Measurements from ENCODE around the gene CEP70.

The CEP70 gene

GRCh38 chr3:138594150-138594934 lies at the start of gene CEP70:
Gene CEP70 (minus strand): TSS chr3:138594260. CDS start chr3:138572927, 21,333 bp downstream.
- Histone ChIP-seq H3K4me1 (ENCODE audit: control insufficient read depth, low read depth, low read length) (peaks cover 10% of the 10 kb centered on the region), H3K4me3 (ENCODE audit: low read length) (peak within 1 kb of the TSS; percentile 85), H3K27me3 (ENCODE audit: control insufficient read depth, insufficient read depth, low read length) (no peaks in the 10 kb centered on the region), H3K36me3 (ENCODE audit: control insufficient read depth, low read depth, low read length) (no peaks in the 10 kb centered on the region), H3K27ac (ENCODE audit: low read length) (no peak within 1 kb of the TSS), H3K9me3 (ENCODE audit: control insufficient read depth, low read depth, low read length) (no peaks in the 10 kb centered on the region), H3K9ac (ENCODE audit: low read length) (peak within 1 kb of the TSS; percentile 73)

GRCh38 chr3:138642927-138643253 lies 48.8 kb upstream of the CEP70 start:
- Histone ChIP-seq H3K4me1 (ENCODE audit: control insufficient read depth, low read depth, low read length) (no peaks in the 10 kb centered on the region), H3K27me3 (ENCODE audit: control insufficient read depth, insufficient read depth, low read length) (no peaks in the 10 kb centered on the region), H3K27ac (ENCODE audit: low read length) (no peak overlapping the region), H3K9me3 (ENCODE audit: control insufficient read depth, low read depth, low read length) (peaks cover 32% of the 10 kb centered on the region), H3K36me3 (ENCODE audit: control insufficient read depth, low read depth, low read length) (no peaks in the 10 kb centered on the region), H3K4me3 (ENCODE audit: low read length) (no peak overlapping the region), H3K9ac (ENCODE audit: low read length) (no peak overlapping the region)

- Histone ChIP-seq H3K9ac (ENCODE audit: low read length) (no peak overlapping the region), H3K27ac (ENCODE audit: low read length) (no peak overlapping the region), H3K4me1 (ENCODE audit: control insufficient read depth, low read depth, low read length) (no peaks in the 10 kb centered on the region), H3K9me3 (ENCODE audit: control insufficient read depth, low read depth, low read length) (peaks cover 32% of the 10 kb centered on the region), H3K4me3 (ENCODE audit: low read length) (no peak overlapping the region), H3K27me3 (ENCODE audit: control insufficient read depth, insufficient read depth, low read length) (no peaks in the 10 kb centered on the region), H3K36me3 (ENCODE audit: control insufficient read depth, low read depth, low read length) (no peaks in the 10 kb centered on the region)
These were observed 48.3 kb upstream of the CEP70 start for GRCh38 chr3:138642226-138642926.

GRCh38 chr3:138640537-138640936 lies 46.5 kb upstream of the CEP70 start:
- H3K36me3 ChIP-seq (ENCODE audit: control insufficient read depth, low read depth, low read length), result no peaks in the 10 kb centered on the region
- no peaks in the 10 kb centered on the region for H3K27me3 ChIP-seq (ENCODE audit: control insufficient read depth, insufficient read depth, low read length)
- no peak overlapping the region for H3K4me3 ChIP-seq (ENCODE audit: low read length)
- H3K9ac ChIP-seq (ENCODE audit: low read length), result no peak overlapping the region
- H3K27ac ChIP-seq (ENCODE audit: low read length), result no peak overlapping the region
- peaks cover 19% of the 10 kb centered on the region for H3K9me3 ChIP-seq (ENCODE audit: control insufficient read depth, low read depth, low read length)
- H3K4me1 ChIP-seq (ENCODE audit: control insufficient read depth, low read depth, low read length), result no peaks in the 10 kb centered on the region

GRCh38 chr3:138638641-138639040 lies 44.6 kb upstream of the CEP70 start:
- Histone ChIP-seq H3K9ac (ENCODE audit: low read length) (no peak overlapping the region), H3K9me3 (ENCODE audit: control insufficient read depth, low read depth, low read length) (peaks cover 11% of the 10 kb centered on the region), H3K27ac (ENCODE audit: low read length) (no peak overlapping the region), H3K4me1 (ENCODE audit: control insufficient read depth, low read depth, low read length) (no peaks in the 10 kb centered on the region), H3K36me3 (ENCODE audit: control insufficient read depth, low read depth, low read length) (no peaks in the 10 kb centered on the region), H3K27me3 (ENCODE audit: control insufficient read depth, insufficient read depth, low read length) (no peaks in the 10 kb centered on the region), H3K4me3 (ENCODE audit: low read length) (no peak overlapping the region)

- H3K4me3 ChIP-seq (ENCODE audit: low read length), result no peak overlapping the region
- no peaks in the 10 kb centered on the region for H3K36me3 ChIP-seq (ENCODE audit: control insufficient read depth, low read depth, low read length)
- H3K9ac ChIP-seq (ENCODE audit: low read length), result no peak overlapping the region
- H3K27me3 ChIP-seq (ENCODE audit: control insufficient read depth, insufficient read depth, low read length), result no peaks in the 10 kb centered on the region
- H3K27ac ChIP-seq (ENCODE audit: low read length), result no peak overlapping the region
- H3K4me1 ChIP-seq (ENCODE audit: control insufficient read depth, low read depth, low read length), result no peaks in the 10 kb centered on the region
- no peaks in the 10 kb centered on the region for H3K9me3 ChIP-seq (ENCODE audit: control insufficient read depth, low read depth, low read length)
These were observed 35.5 kb upstream of the CEP70 start for GRCh38 chr3:138629526-138629925.

GRCh38 chr3:138625707-138626365 lies 31.8 kb upstream of the CEP70 start:
- no peak overlapping the region for H3K9ac ChIP-seq (ENCODE audit: low read length)
- H3K27ac ChIP-seq (ENCODE audit: low read length), result no peak overlapping the region
- no peaks in the 10 kb centered on the region for H3K27me3 ChIP-seq (ENCODE audit: control insufficient read depth, insufficient read depth, low read length)
- H3K36me3 ChIP-seq (ENCODE audit: control insufficient read depth, low read depth, low read length), result no peaks in the 10 kb centered on the region
- H3K4me1 ChIP-seq (ENCODE audit: control insufficient read depth, low read depth, low read length), result no peaks in the 10 kb centered on the region
- H3K9me3 ChIP-seq (ENCODE audit: control insufficient read depth, low read depth, low read length), result no peaks in the 10 kb centered on the region
- H3K4me3 ChIP-seq (ENCODE audit: low read length), result no peak overlapping the region

- Histone ChIP-seq H3K36me3 (ENCODE audit: control insufficient read depth, low read depth, low read length) (no peaks in the 10 kb centered on the region), H3K9ac (ENCODE audit: low read length) (no peak overlapping the region), H3K4me1 (ENCODE audit: control insufficient read depth, low read depth, low read length) (no peaks in the 10 kb centered on the region), H3K9me3 (ENCODE audit: control insufficient read depth, low read depth, low read length) (no peaks in the 10 kb centered on the region), H3K27ac (ENCODE audit: low read length) (no peak overlapping the region), H3K4me3 (ENCODE audit: low read length) (no peak overlapping the region), H3K27me3 (ENCODE audit: control insufficient read depth, insufficient read depth, low read length) (no peaks in the 10 kb centered on the region)
These were observed 30.5 kb upstream of the CEP70 start for GRCh38 chr3:138624518-138624917.

- Histone ChIP-seq H3K9me3 (ENCODE audit: control insufficient read depth, low read depth, low read length) (no peaks in the 10 kb centered on the region), H3K27me3 (ENCODE audit: control insufficient read depth, insufficient read depth, low read length) (no peaks in the 10 kb centered on the region), H3K9ac (ENCODE audit: low read length) (no peak overlapping the region), H3K36me3 (ENCODE audit: control insufficient read depth, low read depth, low read length) (no peaks in the 10 kb centered on the region), H3K27ac (ENCODE audit: low read length) (no peak overlapping the region), H3K4me1 (ENCODE audit: control insufficient read depth, low read depth, low read length) (no peaks in the 10 kb centered on the region), H3K4me3 (ENCODE audit: low read length) (no peak overlapping the region)
These were observed 26.4 kb upstream of the CEP70 start for GRCh38 chr3:138620431-138620830.

- H3K9me3 ChIP-seq (ENCODE audit: control insufficient read depth, low read depth, low read length), result no peaks in the 10 kb centered on the region
- H3K4me1 ChIP-seq (ENCODE audit: control insufficient read depth, low read depth, low read length), result peaks cover 3% of the 10 kb centered on the region
- H3K9ac ChIP-seq (ENCODE audit: low read length), result no peak overlapping the region
- H3K27me3 ChIP-seq (ENCODE audit: control insufficient read depth, insufficient read depth, low read length), result no peaks in the 10 kb centered on the region
- no peaks in the 10 kb centered on the region for H3K36me3 ChIP-seq (ENCODE audit: control insufficient read depth, low read depth, low read length)
- no peak overlapping the region for H3K27ac ChIP-seq (ENCODE audit: low read length)
- no peak overlapping the region for H3K4me3 ChIP-seq (ENCODE audit: low read length)
These were observed 21.4 kb upstream of the CEP70 start for GRCh38 chr3:138615462-138615861.

GRCh38 chr3:138609898-138610266 lies 15.8 kb upstream of the CEP70 start:
- Histone ChIP-seq H3K27ac (ENCODE audit: low read length) (no peak overlapping the region), H3K36me3 (ENCODE audit: control insufficient read depth, low read depth, low read length) (no peaks in the 10 kb centered on the region), H3K9me3 (ENCODE audit: control insufficient read depth, low read depth, low read length) (no peaks in the 10 kb centered on the region), H3K4me1 (ENCODE audit: control insufficient read depth, low read depth, low read length) (peaks cover 6% of the 10 kb centered on the region), H3K4me3 (ENCODE audit: low read length) (peak overlapping the region; percentile 75), H3K27me3 (ENCODE audit: control insufficient read depth, insufficient read depth, low read length) (peaks cover 19% of the 10 kb centered on the region), H3K9ac (ENCODE audit: low read length) (no peak overlapping the region)

All from iPS-18a (cell line).